GM12872 (cell line): ENCODE results near the gene STARD7.

Source experiments
- TF ChIP-seq, protein P1 (sequence below): IDR thresholded peaks from 3 replicates; pipeline ENCODE4 v1.5.1; 2011; ENCODE audit warnings: low read depth, mild to moderate bottlenecking, low read length, moderate library complexity; ENCODE audit not compliant: insufficient read depth

The STARD7 gene

DNA sequence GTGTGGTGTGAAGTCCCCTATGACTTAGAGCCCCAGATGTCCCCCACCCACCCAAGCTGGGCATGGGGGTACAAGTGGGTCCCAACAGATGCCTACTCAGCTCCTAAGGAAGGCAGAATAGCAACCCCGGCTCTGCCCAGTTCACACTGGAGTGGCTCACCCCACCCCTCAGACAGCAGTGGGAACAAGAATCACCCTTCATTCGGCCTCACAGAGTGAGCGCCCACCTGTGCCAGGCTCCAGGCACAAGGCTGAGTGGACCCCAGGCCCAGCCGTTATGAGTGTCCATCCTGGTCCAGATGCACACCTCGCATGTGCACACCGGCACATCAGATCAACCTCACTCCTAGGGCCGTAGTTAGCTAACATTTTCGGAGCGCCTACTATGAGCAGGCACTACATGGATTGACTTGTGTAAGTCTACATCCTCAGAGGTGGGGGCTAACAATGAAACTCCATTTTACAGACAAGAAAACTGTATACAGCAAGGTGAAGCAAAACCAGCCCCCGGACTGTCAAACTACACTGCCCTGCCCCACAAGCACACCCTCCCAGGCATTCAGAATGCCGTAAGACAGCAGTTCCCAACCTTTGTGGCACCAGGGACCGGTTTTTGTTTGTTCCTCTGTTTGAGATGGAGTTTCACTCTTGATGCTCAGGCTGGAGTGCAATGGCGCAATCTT lies 67.5 kb downstream of the STARD7 start:
- TF ChIP-seq, protein P1, sequence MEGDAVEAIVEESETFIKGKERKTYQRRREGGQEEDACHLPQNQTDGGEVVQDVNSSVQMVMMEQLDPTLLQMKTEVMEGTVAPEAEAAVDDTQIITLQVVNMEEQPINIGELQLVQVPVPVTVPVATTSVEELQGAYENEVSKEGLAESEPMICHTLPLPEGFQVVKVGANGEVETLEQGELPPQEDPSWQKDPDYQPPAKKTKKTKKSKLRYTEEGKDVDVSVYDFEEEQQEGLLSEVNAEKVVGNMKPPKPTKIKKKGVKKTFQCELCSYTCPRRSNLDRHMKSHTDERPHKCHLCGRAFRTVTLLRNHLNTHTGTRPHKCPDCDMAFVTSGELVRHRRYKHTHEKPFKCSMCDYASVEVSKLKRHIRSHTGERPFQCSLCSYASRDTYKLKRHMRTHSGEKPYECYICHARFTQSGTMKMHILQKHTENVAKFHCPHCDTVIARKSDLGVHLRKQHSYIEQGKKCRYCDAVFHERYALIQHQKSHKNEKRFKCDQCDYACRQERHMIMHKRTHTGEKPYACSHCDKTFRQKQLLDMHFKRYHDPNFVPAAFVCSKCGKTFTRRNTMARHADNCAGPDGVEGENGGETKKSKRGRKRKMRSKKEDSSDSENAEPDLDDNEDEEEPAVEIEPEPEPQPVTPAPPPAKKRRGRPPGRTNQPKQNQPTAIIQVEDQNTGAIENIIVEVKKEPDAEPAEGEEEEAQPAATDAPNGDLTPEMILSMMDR = no peak

DNA sequence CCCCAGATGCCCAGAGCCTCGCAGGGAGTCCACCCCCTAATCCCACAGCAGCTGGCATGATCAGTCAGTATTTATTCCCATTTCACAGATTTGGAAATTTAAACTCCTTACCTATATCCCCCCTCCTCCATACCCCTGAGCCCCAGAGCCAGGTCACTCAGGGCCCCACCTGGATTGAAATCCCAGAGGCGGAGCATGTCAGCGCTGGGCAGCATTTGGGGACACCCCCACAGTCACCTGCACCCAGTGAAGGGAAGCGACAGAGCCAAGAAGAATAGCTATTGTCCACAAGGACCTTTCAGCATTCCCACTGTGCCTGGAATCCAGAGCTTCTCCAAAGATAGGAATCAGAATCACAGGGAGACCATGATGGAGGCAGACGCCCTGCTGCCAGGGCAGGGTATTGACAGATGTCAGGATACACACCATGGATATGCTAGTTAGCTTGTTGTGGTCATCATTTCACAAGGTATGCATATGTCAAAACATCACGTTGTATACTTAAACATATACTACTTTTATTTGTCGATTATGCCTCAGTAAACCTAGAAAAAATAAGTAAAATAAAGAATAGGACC lies 69.4 kb downstream of the STARD7 start:
- TF ChIP-seq, protein P1 = no peak

DNA sequence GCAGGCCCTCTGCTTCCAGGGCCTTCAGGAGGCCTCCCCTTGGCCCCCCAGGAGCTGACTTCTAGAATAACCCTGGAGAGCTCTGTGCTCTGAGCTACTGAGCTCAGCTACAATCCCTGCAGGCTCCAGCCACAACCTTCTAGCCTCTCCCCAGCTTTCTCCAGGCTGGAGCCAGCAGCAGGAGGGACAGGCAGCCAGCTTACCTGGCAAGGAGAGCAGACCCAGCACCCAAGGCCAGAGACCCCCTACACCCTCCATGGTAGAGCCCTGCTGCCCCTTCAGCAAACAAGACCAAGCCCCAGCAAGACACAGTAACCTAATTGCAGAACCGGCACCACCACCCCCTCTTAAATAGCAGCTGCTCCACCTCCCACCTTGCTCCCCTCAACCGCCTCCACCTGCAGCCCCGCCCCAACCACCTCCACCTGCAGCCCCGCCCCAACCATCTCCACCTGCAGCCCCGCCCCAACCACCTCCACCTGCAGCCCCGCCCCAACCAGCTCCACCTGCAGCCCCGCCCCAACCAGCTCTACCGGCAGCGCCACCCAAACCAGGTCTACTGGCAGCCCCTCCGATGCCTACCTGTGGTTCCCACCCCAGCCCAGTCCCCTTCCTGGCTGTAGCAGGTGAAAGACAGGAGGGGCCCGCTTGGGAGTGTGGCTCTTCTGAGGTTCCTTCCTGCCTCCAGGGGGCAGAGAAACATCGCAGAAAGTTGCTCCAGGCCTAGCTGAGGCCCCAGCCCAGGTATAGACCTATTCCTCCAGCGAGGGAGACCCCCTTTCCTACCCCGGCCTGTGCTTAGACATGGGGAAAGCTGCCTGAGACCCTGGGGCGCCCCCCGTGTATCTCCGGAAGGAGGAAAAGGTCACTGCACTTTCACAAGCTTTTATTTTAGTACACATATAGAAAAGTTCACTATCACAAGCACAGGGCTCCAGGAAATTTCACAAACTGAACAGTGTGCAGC lies 70.2 kb downstream of the STARD7 start, which contains the start of gene ASTL:
ASTL (minus strand) TSS at position 324 of the 967 bp plus-strand sequence; CDS start at position 258, 66 bp downstream.
- TF ChIP-seq, protein P1 = peak; percentile 71

DNA sequence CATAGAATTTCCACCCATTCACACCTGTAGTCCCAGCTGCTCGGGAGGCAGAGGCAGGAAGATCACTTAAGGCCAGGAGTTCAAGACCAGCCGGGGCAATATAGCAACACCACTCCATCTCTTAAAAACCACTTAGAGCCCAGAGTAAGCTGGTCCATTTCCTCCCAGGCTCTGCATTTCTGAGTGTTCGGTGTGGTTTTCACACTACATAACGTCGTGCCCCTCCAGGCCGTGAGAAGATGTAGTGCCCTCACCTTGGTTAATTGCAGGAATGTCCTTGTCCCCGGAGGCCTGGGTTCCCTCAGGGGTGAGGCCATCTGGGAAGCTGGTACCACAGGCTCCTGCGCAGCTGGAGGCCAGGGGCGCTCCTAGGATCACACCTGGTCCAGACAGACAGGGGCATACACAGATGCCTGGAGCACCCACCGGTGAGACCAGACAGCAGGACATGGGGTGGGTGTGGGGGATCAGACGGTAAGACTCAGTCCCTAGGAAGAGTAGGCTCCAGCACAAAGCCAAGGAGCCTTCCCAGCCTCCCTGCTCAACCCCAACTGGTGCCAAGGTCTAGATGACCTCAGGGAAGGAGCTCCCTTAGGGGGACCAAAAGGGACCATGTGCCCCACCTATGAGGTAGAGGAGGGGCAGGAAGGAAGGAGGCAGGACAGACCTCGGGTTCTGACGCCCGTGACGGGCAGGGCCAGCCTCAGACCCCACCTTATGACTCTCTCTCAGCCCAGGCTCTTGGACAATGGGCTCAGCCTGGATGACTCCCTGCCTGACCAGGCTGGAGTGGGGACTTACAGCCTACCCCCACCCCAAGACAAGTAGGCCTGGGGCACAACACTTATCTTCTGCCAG lies 71.1 kb downstream of the STARD7 start:
- TF ChIP-seq, protein P1 = no peak

DNA sequence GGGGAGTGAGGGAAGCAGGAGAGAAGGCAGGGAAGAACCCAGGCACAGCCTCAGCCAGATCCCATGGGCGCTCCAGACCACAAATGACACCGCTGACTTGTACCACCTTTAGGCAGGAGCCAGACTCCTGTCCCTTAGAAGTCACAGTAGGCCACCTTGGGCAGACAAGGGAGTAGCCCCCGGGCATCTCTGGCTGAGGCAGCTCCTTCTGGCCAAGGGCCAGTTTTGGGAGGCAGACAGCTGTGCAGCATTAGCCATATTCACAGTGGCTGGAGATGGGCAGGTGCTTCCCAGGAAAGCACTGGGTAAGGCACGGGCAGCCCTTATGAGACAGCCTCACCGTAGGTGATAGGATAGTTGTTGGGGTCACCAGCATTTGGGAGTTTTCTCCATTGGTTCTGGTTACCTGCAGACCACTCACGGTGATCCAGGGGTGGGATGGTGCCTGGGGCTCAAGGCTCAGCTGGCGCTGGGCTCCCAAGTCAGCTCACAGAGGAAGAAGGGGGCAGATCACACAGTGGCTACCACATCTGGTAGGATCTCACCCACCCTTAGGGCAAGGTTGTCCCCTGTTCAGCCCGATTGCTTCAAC lies 72.4 kb downstream of the STARD7 start:
- TF ChIP-seq, protein P1 = no peak

DNA sequence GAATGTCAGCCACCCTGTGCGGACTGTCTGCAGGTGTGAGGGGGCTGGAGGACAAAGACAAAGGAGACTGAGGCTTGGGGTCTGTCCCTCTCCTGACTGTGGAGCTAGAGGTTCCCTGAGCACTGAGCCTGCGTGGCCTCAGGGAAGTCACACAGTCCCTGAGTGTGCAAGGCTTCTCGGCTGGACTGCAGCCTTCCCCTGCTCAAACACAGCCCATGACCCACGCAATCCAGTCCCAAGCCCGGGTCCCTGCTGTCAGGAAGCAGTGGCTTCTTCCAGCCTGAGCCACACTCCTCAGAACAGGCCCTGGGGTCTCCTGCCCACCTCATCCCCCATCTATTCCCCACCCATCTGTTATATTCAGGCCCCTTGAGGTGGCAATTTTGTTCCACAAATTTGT lies 73.0 kb downstream of the STARD7 start:
- TF ChIP-seq, protein P1 = no peak
